C4-2B (cell line): ENCODE results near the gene PYROXD2.

Experiments
- ZFX ChIP-seq: fragments of 450-650 bp; IDR thresholded peaks from 2 replicates; pipeline ENCODE4 v1.6.1; 2017
- TF ChIP-seq, protein P1 (sequence below): fragments of 450-650 bp; conservative IDR thresholded peaks from 2 replicates; pipeline ENCODE4 v1.5.1; 2017; ENCODE audit warnings: mild to moderate bottlenecking

GRCh38 chr10:98446661-98447221, 31.8 kb upstream of the PYROXD2 start, which contains the start of gene HPS1:
- TF ChIP-seq, protein P1, sequence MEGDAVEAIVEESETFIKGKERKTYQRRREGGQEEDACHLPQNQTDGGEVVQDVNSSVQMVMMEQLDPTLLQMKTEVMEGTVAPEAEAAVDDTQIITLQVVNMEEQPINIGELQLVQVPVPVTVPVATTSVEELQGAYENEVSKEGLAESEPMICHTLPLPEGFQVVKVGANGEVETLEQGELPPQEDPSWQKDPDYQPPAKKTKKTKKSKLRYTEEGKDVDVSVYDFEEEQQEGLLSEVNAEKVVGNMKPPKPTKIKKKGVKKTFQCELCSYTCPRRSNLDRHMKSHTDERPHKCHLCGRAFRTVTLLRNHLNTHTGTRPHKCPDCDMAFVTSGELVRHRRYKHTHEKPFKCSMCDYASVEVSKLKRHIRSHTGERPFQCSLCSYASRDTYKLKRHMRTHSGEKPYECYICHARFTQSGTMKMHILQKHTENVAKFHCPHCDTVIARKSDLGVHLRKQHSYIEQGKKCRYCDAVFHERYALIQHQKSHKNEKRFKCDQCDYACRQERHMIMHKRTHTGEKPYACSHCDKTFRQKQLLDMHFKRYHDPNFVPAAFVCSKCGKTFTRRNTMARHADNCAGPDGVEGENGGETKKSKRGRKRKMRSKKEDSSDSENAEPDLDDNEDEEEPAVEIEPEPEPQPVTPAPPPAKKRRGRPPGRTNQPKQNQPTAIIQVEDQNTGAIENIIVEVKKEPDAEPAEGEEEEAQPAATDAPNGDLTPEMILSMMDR, result peak; percentile 12
- TF ChIP-seq ZFX, result peak; percentile 66
